Panc1 (cell line): ENCODE measurements around the gene IL17C. TPM values are rescaled to one million over a fixed set of nuclear protein-coding genes. Genes with fewer than 3 reads are reported as not detected.

ENCODE experiments used
- ATAC-seq: fragments of 200-7000 bp; cut with Tn5 transposase; 2 replicates; pipeline ENCODE4 v1.9.1; 2020; ENCODE audit warnings: mild to moderate bottlenecking, moderate library complexity
- BruUV-seq: library from RNA; stranded (reverse); fragments of 400-500 nt; replicated peaks from 2 replicates; lab custom pipeline; 2021; lab: Mats Ljungman, UMichigan
- CTCF ChIA-PET: fragments of 300-600 bp; sonication (Branson Sonifier 250); formaldehyde crosslinking; loops from one replicate; lab custom pipeline; 2022; ENCODE audit warnings: antibody characterized with exemption; lab: Charles Lee
- POLR2A ChIA-PET: fragments of 300-600 bp; sonication (Branson Sonifier 250); formaldehyde crosslinking; loops from one replicate; lab custom pipeline; 2022; ENCODE audit warnings: antibody characterized with exemption; lab: Charles Lee
- DNase-seq: peaks from one replicate; pipeline ENCODE4 v3.0.0-alpha.2; 2010; ENCODE audit warnings: low read depth, low spot score
- H3K27ac ChIP-seq: 2 replicates; pipeline ENCODE4 v1.5.1; 2011; ENCODE audit warnings: mild to moderate bottlenecking, low read length, inconsistent platforms
- H3K27me3 ChIP-seq: fragments of 200-500 bp; sonication (Bioruptor generic); 2 replicates; pipeline ENCODE4 v1.6.0; 2014; ENCODE audit warnings: low read length, inconsistent platforms; ENCODE audit not compliant: control insufficient read depth, insufficient read depth
- H3K36me3 ChIP-seq: fragments of 200-500 bp; sonication (Bioruptor generic); 2 replicates; pipeline ENCODE4 v1.5.1; 2014; ENCODE audit warnings: inconsistent platforms, mild to moderate bottlenecking, low read length, moderate library complexity; ENCODE audit not compliant: control insufficient read depth, insufficient read depth
- H3K4me1 ChIP-seq: 2 replicates; pipeline ENCODE4 v1.5.1; 2011; ENCODE audit warnings: inconsistent platforms, mild to moderate bottlenecking, low read length, moderate library complexity; ENCODE audit not compliant: control insufficient read depth, insufficient read depth
- H3K4me3 ChIP-seq, 2 experiments: 2 replicates each; pipeline ENCODE4 v1.5.1; 2011 to 2012; ENCODE audit warnings: low read depth in 2 of 2, low read length in 2 of 2, mild to moderate bottlenecking in 2 of 2, inconsistent platforms in 1 of 2, moderate library complexity in 1 of 2
- H3K9me3 ChIP-seq: fragments of 200-500 bp; sonication (Bioruptor generic); 2 replicates; pipeline ENCODE4 v1.5.1; 2014; ENCODE audit warnings: low read depth, mild to moderate bottlenecking, inconsistent platforms, low read length, moderate library complexity; ENCODE audit not compliant: control insufficient read depth, insufficient read depth
- POLR2AphosphoS5 ChIP-seq: IDR thresholded peaks from 2 replicates; pipeline ENCODE4 v1.6.1; 2012; ENCODE audit warnings: mild to moderate bottlenecking, low read depth, low read length, moderate library complexity
- SIN3A ChIP-seq: IDR thresholded peaks from 2 replicates; pipeline ENCODE4 v1.6.1; 2012; ENCODE audit warnings: low read depth, mild to moderate bottlenecking, low read length, moderate library complexity, borderline replicate concordance; ENCODE audit not compliant: insufficient read depth
- TCF7L2 ChIP-seq: IDR thresholded peaks from 2 replicates; pipeline ENCODE4 v1.6.1; 2011; ENCODE audit warnings: mild to moderate bottlenecking, low read depth, low read length, inconsistent platforms
- in situ Hi-C: cut with HindIII; loops from 2 replicates; pipeline ENCODE4 v1.10.0; 2016; ENCODE audit warnings: low sequenced_read_pairs, low pct_unique_long_range_greater_than_20kb
- intact Hi-C: fragments of 100-400 bp; cut with micrococcal nuclease; formaldehyde crosslinking; loops from one replicate; pipeline ENCODE4 v1.10.0; 2022; ENCODE audit not compliant: unreplicated experiment
- total RNA-seq: library from RNA; stranded (reverse); gene quantifications from one replicate; pipeline ENCODE4 v1.2.1, GENCODE V29; 2021; ENCODE audit not compliant: unreplicated experiment
- TF ChIP-seq, protein P1 (sequence below), 2 experiments: IDR thresholded peaks; 2 replicates each; pipeline ENCODE4 v1.6.1; 2011 to 2012; ENCODE audit warnings: low read depth in 2 of 2, control low read depth in 1 of 2, low read length in 1 of 2, mild to moderate bottlenecking in 1 of 2, moderate library complexity in 1 of 2; ENCODE audit not compliant: insufficient read depth in 1 of 2
- TF ChIP-seq, protein P2 (sequence below): fragments of 450-650 bp; IDR thresholded peaks from 2 replicates; pipeline ENCODE4 v1.5.1; 2017; ENCODE audit warnings: mild to moderate bottlenecking

Gene IL17C
- total RNA-seq, 1 experiment from 2014 or later, result not detected

DNA sequence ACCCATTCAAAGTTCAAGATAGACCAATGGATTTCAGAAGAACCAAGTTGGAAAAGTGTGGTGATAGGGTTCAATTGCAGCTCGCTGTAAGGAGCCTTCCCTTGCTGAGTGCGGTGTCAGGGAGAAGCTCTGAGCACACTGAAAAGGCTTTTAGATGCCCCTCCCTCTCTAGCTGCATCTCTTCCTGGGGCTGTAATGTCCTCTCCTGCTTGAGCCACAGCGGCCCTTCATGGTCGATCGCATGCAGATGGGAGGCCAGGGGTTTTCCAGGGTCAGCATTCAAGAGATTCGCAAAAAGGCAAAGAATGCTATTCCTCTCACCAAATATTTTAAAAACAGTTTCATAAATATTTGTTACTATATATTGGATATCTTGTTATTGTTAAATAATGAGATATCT, 44.5 kb upstream of the IL17C start:
- H3K27me3 ChIP-seq, result no peaks in the 10 kb centered on the region
- ChIA-PET CTCF (no interaction called here), POLR2A (interaction anchor here (0.5 kb wide), 1 partner anchor 10 kb away, joined by 7 read pairs; no protein-coding TSS in a partner anchor)
- ATAC-seq, result no peak
- no peaks in the 10 kb centered on the region for H3K4me1 ChIP-seq
- in situ Hi-C loops, result no loop called here
- H3K9me3 ChIP-seq, result no peaks in the 10 kb centered on the region
- H3K27ac ChIP-seq, result no peak overlapping the region
- no TSS peak for BruUV-seq
- H3K4me3 ChIP-seq, result no peak overlapping the region
- DNase-seq, result no peak
- TF ChIP-seq, protein P1, sequence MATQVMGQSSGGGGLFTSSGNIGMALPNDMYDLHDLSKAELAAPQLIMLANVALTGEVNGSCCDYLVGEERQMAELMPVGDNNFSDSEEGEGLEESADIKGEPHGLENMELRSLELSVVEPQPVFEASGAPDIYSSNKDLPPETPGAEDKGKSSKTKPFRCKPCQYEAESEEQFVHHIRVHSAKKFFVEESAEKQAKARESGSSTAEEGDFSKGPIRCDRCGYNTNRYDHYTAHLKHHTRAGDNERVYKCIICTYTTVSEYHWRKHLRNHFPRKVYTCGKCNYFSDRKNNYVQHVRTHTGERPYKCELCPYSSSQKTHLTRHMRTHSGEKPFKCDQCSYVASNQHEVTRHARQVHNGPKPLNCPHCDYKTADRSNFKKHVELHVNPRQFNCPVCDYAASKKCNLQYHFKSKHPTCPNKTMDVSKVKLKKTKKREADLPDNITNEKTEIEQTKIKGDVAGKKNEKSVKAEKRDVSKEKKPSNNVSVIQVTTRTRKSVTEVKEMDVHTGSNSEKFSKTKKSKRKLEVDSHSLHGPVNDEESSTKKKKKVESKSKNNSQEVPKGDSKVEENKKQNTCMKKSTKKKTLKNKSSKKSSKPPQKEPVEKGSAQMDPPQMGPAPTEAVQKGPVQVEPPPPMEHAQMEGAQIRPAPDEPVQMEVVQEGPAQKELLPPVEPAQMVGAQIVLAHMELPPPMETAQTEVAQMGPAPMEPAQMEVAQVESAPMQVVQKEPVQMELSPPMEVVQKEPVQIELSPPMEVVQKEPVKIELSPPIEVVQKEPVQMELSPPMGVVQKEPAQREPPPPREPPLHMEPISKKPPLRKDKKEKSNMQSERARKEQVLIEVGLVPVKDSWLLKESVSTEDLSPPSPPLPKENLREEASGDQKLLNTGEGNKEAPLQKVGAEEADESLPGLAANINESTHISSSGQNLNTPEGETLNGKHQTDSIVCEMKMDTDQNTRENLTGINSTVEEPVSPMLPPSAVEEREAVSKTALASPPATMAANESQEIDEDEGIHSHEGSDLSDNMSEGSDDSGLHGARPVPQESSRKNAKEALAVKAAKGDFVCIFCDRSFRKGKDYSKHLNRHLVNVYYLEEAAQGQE (IDR thresholded peaks at IDR 0.05; ENCODE audit: insufficient read depth in 1 of 2, low read depth in 2 of 2, low read length in 1 of 2), result no peak
- TF ChIP-seq POLR2AphosphoS5 (no peak), TCF7L2 (no peak)
- intact Hi-C loops, result no loop called here
- peaks cover 2% of the 10 kb centered on the region; the same call in 1 of the 2 replicates for H3K36me3 ChIP-seq

DNA sequence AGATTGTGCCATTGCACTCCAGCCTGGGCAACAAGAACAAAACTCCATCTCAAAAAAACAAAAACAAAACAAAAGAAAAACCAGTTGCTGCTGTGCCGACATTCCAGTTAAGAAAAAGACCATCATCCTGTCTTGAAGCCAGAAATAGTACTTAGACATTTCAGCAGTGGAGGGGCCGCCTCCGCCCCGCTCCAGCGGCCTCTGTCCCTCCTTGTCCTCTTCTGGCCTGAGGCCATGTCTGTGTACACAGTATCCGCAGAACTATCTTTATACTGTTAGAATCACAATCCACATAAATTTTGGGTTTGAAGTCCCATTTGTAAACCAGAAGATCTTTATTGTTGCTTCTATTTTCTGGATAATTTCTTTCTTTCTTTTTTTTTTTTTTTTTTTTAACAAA, 43.3 kb upstream of the IL17C start:
- POLR2A ChIA-PET, result no interaction called here
- ATAC-seq, result no peak

More for the DNA sequence above, 43.3 kb upstream of the IL17C start:
- no TSS peak for BruUV-seq
- Histone ChIP-seq H3K27me3 (no peaks in the 10 kb centered on the region), H3K4me1 (no peaks in the 10 kb centered on the region), H3K27ac (no peak overlapping the region), H3K36me3 (peaks cover 2% of the 10 kb centered on the region; the same call in 1 of the 2 replicates), H3K9me3 (no peaks in the 10 kb centered on the region), H3K4me3 (no peak overlapping the region)
- CTCF ChIA-PET, result no interaction called here
- in situ Hi-C loops, result no loop called here
- intact Hi-C loops, result no loop called here
- DNase-seq, result no peak
- TF ChIP-seq POLR2AphosphoS5 (no peak), SIN3A (no peak), TCF7L2 (no peak)
- TF ChIP-seq, protein P2, sequence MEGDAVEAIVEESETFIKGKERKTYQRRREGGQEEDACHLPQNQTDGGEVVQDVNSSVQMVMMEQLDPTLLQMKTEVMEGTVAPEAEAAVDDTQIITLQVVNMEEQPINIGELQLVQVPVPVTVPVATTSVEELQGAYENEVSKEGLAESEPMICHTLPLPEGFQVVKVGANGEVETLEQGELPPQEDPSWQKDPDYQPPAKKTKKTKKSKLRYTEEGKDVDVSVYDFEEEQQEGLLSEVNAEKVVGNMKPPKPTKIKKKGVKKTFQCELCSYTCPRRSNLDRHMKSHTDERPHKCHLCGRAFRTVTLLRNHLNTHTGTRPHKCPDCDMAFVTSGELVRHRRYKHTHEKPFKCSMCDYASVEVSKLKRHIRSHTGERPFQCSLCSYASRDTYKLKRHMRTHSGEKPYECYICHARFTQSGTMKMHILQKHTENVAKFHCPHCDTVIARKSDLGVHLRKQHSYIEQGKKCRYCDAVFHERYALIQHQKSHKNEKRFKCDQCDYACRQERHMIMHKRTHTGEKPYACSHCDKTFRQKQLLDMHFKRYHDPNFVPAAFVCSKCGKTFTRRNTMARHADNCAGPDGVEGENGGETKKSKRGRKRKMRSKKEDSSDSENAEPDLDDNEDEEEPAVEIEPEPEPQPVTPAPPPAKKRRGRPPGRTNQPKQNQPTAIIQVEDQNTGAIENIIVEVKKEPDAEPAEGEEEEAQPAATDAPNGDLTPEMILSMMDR, result no peak
- TF ChIP-seq, protein P1 (IDR thresholded peaks at IDR 0.05; ENCODE audit: insufficient read depth in 1 of 2, low read depth in 2 of 2, low read length in 1 of 2), result no peak
